ENCODE results near the gene USP6NL.

Gene USP6NL

DNA sequence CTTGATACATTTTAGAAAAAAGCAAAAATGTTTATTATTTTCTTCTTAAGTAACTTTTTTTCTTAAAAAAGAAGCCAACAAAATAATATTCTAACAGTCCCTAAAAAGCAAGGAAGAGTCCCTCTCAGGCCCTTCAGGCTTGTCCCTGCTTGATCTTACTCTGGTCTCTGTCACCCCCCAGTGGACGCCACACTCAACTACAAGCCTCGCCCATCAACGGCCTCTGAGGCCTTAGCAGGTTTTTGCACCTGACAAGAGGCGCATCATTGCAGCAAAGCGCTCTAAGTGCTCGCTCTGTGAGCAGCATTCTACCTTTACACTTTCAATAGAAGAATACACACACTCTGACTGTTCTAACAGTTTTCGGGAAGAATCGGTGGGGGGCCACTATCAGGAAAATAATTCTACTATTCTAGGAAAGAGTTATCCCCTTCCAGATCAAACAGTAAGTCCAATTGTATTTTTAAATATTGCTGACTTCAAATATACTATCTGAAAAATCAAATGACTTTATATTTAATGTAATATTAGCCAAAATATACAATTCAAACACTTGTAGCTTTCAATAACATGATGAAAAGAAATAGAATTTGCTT is 139.2 kb downstream of the USP6NL start:
- DNase-seq, result peak; percentile 49

DNA sequence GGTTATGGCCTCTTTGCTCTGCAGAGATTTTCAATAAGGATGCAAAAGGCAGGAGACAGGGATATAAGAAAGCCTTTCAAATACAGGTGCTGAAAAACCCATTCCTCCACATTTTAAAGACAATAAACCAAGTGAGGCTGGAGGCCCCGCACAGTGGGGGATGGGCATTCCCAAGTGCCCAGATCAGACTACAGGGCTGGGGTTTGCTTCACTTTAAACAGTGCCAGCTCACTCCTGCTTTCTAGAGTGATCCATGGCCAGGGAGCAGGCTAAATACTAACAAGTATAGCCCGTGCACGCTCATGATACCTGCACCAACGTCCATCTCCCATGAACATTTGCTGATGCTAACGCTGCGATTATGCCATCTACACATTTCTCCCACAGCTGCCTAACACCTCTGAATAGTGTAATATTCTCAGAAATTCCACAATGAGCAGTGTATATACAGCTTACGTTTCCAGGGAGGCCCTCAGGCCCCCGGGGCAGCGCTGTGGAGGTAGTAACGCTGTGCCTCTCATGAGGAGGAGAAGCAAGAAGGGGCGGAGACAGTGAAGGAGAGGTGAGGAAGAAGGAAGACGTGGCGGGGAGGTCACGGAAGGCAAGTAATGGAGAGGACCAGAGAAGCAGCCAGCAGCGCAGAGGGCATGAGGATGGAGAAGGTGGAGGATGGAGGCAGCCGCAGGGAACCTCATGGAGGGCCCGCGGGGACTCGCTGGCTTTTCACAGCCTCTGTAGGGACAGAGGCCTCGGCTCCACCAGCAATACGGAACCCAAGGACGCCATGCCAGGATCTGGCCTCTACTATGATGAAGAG is 141.7 kb downstream of the USP6NL start:
- DNase-seq, result no peak

DNA sequence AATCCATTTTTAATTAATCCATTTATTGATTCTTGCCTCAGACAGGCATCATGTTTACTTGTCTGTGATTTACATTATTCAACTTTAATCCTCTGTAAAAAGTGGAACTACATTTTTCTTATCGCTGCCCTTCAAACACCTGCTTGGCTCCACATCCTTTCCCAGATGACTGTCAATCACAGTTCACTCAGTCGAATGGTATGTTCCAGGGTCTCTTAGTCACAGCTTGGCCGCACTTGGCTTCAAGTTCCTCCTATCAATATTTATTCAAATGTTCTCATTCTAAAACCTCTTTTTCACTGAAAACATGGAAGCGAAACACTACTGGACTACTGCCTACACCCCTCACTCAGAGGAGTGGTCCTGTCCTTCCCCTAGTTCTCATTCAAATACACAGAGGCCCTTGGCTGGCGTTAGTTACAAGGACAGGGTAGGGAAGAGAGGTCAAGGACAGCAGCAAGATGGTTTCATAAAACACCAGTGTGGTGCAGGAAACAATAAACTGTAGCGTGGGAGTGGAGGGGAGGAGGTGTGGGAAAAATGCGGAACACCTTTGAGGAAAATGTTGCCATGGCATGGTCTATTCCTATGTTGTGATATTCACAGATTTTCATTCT is 143.2 kb downstream of the USP6NL start:
- no peak for DNase-seq

DNA sequence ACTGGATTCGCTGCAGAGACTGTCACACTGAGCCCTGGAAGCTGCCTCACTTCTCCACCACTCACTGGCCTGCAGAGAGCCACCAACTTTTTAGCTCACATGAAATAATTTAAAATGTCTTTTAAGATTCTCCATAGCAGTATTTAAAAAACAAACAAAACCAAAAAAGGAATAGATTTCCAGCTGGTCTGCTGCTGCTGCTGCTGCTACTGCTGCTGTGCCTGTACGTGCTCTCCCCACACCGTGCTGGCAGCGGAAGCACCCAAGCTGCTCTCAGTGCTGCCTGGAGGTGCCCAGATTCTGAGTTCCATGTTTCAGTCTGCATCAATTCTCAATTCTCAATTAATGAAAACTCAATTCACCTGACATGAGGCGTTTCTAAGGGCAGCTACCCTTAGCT is 146.0 kb downstream of the USP6NL start:
- no peak for DNase-seq

DNA sequence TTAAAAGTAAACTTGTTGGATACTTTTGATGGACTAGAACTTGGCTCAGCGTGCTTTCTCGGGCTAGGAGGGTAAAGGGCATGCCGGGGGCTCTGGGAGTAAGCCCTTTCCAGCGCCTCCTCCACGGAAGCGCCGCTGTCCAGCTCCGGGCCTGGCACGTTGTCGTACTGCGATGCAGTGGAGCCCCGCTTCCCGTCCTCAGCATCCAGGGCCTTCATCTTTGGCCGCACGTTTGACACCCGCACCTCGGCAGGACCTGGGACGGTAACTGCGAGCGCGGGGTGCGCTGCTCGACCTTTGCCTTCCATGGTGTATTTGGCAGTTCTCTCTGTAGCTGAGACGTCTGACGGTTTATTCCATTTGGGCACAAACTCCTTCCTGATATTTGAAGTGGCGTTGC is 148.3 kb downstream of the USP6NL start:
- no peak for DNase-seq

DNA sequence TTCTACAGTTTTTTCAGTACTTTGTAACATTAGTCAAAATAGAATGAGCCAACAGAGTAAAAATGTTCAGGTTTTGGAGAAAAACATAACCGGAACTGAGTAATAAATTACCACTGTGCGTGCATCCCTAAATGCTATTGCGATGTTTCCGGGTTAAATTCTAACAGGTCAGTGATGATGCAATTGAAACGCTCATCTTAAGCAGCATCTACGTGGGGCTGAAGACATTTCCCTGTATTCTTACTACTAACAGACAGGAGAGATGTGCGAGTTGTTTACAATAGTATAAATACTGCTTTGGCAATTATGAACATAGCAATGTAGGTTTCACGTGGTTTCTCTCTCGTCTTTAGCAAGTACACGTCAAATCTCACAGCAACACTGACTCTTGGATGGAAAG is 149.4 kb downstream of the USP6NL start:
- no peak for DNase-seq

DNA sequence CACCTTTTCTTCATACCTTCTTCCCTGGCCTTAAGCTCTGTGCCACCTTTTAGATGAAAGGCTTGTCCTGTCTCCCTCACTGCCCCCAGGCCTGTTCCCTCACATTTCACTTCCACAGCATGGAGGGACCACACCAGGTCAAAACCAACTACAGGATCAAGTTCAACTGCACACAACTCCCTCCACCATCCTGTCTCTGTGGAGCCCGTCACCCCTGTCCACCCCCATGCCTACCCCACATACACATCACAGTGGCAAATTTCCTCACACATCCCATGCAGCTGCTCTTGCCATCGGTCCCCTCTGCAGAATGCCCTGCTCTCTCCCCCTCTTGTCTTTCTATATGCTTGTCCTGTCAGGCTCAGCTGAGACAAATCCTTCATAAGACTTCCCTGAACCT is 154.1 kb downstream of the USP6NL start:
- DNase-seq, result no peak

DNA sequence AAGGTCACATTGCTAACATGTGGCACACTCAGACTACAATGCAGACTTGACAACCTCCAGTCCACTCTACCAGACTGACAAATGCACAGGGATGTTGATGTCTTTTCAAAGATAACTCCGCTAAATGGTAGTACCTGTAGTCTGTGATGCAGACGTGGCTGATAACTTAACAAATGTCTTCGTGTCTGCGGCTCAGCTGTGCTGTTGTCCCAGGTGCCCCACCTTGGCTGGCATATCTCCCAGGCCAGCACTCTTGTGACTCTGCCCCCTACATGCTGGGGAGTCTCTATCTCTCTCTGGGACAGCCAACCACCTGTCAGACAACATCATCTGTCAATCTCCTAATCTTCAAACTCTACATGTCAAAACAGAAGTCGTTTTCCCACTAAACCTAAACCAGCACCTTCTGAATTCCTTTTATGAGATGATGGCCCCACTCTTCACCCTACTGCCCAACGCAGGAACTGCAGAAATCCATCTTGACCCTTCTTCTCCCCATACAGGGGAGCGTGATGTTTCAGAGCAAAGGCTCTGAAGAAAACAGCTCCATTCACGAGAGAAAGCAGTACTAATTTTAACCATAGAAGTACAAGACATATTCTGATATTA is 156.4 kb downstream of the USP6NL start:
- DNase-seq, result no peak

DNA sequence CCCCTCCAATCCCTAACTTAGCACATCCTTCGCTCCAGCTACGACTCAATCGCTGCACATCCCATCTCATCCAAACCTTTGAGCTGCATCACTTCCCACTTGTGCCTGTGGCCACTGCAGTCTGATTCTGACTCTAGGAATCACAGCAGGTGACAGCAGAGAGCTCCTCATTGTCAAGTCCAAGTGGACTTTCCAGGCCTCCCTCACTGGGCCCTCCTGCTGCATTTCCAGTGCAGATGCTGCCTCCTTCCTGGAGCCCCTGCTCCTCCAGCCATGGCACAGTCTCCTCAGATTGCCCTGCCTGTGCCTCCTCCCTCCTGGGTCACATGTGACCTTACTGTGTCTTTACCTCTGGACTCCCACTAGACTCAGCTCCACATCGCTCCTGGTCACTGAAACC is 157.3 kb downstream of the USP6NL start:
- no peak for DNase-seq

DNA sequence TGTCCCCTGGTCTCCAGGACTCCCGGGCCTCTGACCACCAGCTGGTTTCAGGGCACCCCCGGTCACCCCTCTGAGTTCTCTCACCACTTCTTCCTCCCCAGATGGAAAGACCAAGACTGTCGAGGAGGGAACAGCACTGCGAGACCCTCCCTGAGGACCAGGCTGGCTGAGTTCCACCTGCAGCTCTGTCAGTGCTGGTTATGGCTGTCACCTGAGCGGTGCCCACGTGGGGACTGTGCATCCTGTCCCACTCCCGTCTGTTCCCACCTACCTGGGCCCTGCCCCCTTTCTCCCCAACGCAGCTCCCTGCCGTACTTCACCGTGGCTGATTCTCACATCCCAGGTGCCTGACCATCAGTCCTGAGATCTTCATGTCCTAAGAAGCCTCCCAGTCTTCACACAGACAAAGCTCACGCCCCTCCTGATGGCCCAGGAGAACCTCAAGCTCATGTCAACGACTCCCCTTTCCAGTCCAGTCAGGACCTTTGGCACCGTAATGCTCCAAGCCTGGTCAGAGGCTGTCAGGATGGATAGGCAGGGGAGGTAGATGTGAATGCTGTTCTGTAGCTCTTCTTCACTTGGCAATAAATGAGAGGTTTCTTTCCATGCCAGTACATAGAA is 159.7 kb downstream of the USP6NL start:
- no peak for DNase-seq

DNA sequence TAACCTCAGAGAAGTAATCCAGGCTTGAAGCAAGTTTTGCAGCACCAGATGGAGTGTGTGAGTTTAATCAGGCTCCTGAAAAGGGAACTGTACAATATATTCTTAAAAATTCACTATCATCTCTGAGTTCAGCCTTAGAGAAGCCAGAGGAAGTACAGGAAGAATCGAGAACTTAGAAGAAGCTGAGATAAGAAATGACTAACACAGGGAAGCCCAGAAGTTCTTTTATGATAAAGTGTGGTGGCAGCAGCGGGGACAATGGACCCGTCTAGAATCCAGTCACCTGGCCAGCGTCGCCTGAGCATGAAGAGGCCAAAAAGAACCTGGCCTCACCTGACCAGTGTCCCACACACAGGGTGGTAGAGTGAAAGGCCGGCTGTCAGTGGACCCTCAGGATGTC is 161.0 kb downstream of the USP6NL start:
- DNase-seq, result no peak

DNA sequence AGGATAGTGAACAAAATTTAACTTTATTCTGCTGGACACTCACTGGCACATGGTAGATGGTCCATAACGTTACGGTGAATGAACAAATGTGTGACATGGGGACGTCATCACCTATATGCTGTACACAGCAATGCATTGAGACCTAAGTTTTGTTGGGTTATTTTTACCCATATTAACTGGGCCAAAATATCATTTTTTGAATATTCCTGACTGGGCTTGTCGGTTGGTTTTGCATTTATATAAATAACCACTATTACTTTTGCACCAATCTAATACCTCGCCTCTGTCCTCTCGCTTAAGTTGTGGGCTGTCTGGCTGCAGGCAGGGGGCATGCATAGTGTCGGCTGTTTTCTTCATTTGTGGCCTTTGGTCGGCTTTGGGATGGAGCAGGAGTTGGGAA is 161.7 kb downstream of the USP6NL start:
- no peak for DNase-seq

DNA sequence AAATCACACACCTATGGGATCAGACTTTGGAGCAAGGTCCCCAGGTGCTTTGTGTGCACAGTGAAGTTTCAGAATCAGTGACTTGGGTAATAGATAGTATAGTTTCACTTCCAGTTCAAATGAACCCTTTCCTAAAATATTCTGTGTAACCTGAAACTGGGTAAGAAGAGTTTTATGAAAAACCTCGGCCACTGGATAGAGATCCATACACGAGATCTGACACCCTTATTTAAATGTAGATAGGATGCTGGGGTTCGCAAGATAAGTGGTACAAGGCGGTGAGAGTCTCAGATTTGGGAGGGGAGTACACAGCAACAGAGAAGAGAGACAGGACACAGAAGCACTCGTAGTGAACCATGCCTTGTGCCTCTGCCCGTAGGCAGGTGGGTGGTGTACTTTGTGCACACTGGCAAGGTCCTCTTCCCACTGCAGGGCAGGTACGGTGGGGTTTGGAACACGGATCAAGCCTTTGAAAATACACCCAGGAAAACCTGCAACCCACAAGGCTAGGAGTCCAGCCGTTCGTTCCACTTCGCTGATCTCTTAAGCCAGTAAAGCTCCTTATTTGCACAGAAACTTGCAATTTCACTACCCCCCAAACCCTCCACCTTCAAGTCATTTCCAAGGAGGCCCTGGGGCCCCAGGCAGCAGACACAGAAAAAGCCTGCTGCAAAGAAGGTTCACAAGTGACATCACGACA is 162.8 kb downstream of the USP6NL start:
- DNase-seq, result no peak

DNA sequence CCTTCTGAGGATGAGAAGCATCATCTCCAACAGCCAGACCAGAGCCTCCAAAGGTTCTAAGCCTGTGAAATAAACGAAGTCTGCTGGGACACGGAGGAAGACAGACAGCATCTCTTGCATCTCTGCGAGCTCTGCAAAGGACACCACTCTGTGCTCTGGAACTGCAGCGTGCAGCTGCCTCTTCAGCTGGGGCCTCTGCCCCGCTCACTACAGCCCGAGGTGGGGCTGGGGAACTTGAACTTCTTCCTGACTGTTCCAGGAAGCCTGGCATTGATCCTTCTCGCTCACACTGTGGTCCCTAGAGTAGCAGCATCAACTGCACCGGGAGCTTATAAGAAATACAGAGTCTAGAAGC is 163.3 kb downstream of the USP6NL start:
- DNase-seq, result no peak

DNA sequence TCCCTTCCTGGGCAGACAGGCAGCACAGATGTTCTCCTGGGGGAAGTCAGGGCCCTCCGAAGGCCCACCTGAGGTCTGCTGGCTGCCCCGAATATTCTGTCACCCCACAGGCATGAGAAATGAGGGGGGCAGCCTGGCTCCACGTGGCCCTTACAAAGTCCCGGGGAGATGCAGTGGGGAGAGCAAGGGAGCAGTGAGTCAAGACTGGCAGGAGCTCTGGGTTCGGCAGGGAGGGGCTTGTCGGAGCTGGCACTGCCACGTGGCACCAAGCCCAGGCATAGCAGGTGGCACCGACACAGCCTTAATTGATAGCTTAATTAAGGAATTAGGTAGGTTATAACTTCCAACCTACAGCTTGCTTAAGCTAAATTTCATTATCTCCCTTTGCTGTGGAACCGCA is 163.9 kb downstream of the USP6NL start:
- DNase-seq, result no peak

DNA sequence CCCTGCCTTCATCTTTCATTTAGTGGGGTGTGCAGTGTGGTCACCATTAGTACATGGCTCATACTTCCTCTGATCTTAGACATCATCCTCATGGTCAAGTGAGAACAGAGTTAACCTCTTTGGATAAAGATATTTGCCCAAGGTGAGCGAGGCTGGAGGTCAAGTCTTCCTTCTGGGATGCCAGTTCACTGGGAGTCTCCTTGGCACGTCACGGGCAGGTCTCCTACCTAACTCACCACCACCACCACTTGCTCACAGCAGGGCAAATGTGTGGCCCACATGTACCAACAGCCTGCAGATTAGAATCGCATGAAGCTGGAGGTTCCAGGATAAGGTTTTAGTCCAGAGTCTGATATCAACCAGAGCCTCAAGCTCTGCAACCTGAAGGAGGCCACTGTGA is 164.6 kb downstream of the USP6NL start:
- DNase-seq, result no peak

DNA sequence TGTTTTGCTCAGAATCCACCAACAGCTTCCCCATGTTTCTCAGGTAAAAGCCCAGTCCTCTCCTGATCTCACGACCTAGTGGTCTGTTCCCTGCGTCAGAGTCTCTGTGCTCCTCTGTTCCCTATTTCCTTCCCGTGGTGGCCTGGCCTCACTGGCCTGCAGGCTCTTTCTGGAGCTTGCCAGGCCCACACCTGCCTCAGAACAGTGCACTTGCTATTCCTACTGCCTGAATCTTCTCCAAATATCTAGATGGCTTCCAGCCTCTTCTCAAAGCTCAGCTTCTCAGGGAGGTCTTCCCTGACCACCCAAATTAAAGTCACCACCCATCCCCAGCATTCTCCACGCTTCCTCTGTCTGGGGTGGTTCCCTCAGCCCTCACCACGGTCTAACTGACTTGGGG is 165.3 kb downstream of the USP6NL start:
- DNase-seq, result no peak

DNA sequence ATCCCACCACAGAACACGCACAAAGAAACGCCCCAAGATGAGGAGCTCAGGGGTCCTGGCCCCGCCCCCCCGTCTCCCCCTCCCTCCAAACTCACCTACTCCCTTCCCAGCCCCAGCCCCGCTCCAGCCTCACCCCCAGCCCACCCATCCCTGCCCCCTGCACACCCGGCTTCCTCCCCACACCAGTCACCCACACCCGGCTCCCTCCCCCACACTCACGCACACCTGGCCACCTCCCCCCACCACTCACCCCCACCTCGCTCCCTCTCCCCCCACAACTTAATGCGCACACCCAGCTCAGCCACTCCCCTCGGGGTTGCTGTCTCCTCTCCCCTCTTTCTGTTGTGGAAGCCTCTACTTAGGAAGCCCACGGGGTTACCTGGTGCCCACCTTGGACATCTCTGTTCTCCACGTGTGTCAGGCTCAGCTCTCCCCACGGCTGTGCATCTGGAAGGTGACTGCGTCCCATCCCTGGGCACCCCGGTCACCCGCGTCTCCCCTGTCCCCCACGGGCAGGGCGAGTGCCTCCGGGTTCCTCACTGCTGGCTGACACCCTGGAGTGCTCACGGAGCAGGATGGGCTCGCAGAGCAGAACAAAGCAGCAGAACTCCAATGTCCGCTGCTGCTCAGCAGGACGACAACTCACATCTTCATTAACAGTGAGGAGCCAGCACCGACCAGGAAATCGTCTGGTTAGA is 166.8 kb downstream of the USP6NL start:
- no peak for DNase-seq

DNA sequence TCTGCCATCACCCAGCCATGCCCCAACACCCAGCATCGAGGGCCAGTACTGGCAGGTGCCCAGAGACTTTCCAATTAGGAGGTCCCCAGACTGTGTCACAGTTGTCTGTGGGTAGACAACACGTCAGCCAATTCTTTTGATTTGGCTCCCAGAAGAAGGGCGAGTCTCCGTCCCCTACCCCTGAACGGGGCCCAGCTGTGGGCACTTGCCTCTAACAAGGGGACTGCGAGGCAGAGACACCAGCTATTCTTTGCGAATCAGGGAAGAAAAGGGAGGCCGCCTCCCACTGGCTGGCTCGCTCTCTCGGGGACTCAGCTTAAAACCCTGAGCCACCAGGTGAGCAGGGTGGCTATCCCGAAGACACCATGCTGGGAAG is 167.3 kb downstream of the USP6NL start:
- no peak for DNase-seq

DNA sequence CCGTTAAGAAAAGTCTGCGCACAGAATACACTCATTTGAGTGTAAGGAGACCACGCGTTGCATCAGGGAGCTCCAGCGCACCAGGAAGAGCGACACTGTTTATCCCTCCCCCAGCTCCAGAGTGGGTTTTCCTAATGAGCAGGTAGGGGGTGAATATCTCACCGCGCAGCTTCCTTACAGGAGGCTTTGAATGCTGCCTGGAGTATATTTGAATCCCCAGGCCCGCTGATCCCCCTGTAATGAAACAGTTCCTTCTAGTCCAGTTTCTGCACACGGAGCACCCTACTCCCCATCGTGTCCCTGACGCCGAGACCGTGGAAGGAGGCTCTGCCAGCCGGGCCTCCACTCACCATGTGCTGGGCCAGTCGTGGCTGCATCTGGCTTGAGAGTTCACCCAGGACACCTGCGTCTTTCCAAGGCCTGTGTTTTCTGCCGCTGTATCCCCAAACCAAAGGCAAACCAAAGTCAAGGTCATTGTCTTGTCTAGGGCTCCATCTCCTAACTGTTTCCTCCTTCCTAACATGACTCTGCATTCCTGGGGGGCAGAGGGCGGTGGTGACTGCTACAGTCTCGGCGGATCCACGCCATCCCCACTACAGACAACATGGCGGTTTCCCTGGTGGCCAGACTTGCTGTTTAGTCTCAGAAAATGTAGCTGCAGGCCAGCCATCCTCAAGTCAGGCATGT is 167.8 kb downstream of the USP6NL start:
- DNase-seq, result no peak

DNA sequence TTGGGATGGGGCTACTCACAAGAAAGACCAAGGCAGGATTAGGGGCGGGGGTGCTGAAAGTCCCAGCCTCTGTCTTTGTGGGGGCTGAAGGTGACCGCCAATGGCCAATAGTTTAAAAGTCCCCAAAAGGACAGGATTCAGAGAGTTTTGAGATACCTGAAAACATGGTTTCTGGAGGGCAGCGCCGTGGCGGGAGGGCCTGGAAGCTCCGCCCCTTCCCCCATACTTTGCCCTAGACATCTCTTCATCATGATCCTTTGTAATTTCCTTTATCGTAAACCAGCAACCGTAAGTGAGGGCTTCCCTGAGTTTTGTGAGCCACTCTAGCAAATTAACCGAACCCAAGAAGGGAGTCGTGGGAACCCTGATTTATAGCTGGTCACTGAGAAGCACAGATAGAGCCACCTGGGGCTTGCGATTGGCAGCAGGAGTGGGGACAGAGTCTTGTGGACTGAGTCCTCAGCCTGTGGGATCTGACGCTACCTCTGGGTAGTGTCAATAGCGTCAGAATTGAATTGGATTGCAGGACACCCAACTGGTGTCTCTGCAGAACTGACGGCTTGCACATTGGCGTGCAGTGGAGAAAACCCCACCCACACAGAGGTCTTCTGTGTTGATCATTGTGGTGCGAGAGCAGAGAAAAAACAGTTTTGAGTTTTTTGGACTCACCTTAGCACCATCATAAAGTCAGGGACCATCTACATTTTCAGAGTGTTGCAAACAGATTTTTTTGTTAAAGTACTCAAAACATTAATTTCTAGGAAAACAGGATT is 169.3 kb downstream of the USP6NL start:
- DNase-seq, result no peak
